Right renal pelvis (tissue), 4 donors: ENCODE results near the gene CXCR6. TPM values are rescaled to one million over a fixed set of nuclear protein-coding genes. Genes with fewer than 3 reads are reported as not detected.

Experiments used
- DNase-seq, 4 donors: peaks; one replicate each; pipeline ENCODE4 v3.0.0-alpha.2; 2013; ENCODE audit warnings: low read depth in 4 of 4, low spot score in 3 of 4, missing footprints in 1 of 4
- polyA plus RNA-seq, 4 donors: library from polyadenylated mRNA; unstranded; fragments of 120-200 nt; gene quantifications; one replicate each; pipeline ENCODE4 v1.2.1, GENCODE V29; 2013; ENCODE audit not compliant: insufficient read length in 4 of 4

CXCR6 gene
- polyA plus RNA-seq, 4 donors, result 0.14 to 0.30 (median 0.26) TPM

DNA sequence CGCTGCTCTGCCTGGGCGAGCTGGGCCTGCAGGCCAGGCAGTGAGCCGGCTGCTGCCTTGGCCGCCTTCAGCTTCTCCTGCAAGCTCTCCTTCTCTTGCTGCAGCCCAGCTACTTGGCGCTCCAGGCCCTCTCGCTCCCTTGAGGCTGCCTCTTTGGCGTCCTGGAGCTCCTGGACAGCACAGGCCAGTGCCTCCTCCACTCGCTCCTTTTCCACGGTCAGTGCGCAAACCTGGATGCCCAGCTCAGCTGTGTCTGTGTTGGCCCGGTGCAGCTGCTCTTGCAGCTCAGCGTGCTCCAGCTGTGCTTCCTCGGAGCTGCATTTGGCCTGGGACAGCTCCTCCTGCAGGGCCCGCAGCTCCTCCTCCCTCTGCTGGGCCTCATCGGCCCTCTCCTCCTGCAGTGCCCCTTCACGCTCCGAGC is 23.1 kb downstream of the CXCR6 start:
- DNase-seq, result peak in 2 of 4 donors; percentile 5 to 7

DNA sequence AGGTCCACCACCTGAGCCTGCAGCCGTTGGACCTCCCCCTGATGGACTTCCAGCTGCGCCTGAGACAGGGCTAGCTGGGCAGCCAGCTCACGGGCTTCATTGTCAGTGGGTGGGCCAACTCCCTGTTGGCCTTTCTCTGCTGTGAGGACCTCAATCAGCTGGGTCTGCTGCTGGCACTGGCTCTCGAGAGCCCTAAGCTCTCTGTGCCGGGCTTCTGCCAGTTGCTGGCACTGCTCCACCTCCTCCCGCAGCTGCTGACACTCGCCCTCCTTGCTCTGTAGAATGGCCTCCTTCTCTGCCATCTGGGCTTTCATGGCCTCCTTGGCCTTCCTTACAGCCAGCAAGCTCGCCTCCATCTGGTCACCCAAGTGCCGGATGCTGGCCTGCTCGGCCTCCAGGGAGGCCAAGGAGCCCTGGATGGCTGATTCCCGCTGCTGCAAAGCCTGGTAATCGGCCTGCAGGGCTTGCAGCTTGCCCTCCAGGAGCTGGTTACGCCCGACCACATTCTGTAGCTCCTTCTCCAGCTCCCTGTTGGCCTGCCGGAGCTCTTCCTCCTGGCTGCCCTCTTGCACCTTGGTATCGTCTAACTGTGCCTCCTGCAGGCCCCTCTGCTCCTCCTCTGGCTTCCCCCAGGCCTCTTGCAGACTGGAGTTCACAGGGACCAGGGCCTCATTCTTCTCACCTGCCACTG is 23.8 kb downstream of the CXCR6 start:
- no peak for DNase-seq

- DNase-seq, result no peak
Measured at GRCh38 chr3:45967724-45968123, 24.5 kb downstream of the CXCR6 start.

GRCh38 chr3:45968149-45968548 is 24.9 kb downstream of the CXCR6 start:
- no peak for DNase-seq

GRCh38 chr3:45968706-45969105 is 25.4 kb downstream of the CXCR6 start:
- DNase-seq, result no peak

- DNase-seq, result no peak
Measured at GRCh38 chr3:45969116-45969515, 25.9 kb downstream of the CXCR6 start.

GRCh38 chr3:45969953-45970352 is 26.7 kb downstream of the CXCR6 start:
- no peak for DNase-seq

DNA sequence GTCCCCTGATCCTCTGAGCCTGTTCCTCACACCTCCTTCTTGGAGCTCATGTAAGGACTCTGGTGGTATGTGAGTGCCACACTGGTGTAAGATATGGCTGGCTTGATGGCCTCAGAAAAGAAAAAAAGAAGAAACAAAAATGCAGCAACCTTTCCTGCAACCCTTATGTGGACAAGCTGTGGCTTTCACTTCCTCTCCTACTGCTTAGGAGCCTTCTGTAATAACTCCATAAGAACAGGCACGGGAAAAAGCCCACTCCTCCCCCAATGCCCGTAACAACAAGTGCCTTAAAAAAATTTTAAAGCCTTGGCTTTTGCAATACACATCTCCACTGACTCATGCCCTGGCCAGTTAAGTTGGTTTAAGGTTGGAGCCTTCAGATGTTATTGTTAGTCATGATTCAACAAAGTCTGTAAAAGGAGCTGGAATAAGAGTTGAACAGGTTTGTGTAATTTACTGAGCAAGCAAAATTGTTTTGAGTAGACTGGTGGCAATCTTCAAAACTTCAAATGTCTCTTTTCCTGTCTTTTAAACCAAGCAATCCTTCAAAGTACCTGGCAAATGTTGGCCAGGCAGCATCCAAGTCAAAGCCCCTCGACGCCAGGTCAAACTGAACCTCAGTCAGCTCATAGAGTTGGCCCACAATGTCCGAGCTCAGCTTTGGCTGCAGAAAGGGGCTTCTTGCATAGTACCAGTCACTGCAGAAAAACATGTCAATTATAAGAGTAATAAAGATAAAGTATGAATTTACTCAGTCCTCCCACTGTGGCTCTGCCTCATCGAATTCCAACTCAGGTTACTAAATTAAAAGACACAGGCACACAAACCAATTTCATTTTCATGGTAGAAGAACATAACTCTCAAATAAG is 29.5 kb downstream of the CXCR6 start:
- DNase-seq, result no peak

- DNase-seq, result no peak
Measured at GRCh38 chr3:45974686-45975085, 31.4 kb downstream of the CXCR6 start.

DNA sequence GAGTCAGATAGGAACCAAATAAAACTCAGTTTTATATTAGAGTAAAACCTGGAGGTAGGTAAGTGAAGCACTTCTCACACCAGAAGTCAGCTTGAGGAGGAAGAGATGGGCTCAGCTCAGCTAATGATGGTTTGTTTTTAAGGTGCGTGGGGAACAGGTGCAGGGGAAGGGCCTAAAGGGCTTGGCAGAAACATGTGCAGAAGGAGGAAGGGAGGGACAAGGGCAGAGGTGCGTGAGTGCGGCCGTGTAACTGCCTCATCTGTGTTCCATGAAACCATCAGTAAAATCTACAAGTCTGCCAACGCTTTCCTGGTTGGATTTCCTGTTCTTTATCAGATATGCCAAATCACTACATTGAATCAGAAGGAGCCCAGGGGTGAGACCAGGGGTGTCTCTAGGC is 32.4 kb downstream of the CXCR6 start:
- DNase-seq, result no peak

GRCh38 chr3:45976191-45977091 is 33.2 kb downstream of the CXCR6 start:
- no peak for DNase-seq

DNA sequence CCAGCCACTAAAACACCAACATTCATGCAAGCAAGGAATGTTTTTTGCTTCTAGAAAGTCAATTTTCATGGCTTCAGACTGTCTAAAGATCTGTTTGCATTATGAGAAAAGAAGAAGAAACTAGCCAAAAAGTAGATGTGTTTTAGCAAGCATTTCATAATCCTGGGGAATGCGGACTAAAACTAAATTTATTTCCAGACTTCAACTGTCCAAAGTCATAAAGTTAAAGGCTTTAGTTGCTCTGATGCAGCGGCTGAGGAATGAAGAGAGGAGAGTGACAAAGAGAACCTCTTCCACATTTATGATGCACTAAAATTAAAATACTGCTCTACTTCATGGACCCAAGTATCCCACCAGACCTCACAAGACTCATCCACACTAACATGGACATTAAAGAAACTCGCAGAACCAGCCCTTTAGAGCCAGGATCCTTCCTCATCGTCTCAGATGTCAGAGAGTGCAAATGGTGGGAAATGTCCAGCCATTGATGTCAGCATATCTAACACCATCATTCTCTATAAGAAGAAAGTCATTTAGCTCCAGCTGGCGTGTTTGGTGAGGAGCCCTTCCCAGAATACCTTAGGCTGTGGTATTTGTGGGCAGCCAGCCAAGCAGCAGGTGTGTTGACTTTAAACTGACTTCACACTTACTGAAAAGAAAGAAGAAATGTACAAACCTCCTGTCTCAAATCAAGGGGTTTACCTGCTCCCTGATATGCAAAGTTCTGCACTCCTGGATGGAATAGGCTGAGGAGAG is 34.9 kb downstream of the CXCR6 start:
- DNase-seq, result no peak

DNA sequence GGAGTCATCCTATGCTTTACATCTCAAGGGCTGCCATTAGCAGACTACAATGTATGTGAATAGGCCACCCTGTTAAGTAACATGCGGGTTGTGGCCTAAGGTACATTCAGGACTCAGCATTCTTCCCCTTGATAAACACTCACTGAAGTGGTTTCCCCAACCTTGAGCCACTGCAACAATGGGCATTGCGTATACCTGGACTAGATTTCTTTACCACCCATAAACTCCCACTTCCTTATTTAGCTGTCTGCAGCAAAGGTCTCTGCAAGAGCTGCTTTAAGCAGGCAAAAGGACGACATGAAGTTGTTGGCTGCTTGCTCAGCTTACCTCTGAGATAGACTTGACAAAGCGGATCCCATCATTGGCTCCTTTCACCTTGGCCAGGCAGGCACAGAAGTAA is 36.1 kb downstream of the CXCR6 start:
- DNase-seq, result no peak

DNA sequence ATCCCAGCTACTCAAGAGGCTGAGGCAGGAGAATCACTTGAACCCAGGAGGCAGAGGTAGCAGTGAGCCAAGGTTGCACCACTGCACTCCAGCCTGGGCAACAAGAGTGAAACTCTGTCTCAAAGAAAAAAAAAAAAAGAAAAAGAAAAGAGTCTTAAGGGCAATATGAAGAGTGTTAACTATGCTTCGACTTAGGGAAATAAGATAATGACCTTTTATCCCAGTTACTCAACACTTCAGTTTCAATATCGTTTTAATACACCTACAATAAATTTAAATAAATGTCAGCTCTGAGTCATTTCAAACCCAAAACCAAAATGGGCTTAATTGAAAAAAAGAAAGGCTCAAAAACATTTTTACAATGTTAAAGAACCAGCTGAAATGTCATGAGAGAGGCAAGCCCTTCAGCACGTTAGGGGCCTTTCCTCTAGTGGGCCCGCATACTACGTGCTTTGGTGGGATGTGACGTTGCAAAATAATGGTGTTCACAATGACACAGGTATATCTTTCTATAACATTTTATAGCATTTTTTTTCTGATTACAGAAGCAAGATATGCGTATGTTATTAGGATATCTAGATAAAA is 37.1 kb downstream of the CXCR6 start:
- DNase-seq, result no peak

DNA sequence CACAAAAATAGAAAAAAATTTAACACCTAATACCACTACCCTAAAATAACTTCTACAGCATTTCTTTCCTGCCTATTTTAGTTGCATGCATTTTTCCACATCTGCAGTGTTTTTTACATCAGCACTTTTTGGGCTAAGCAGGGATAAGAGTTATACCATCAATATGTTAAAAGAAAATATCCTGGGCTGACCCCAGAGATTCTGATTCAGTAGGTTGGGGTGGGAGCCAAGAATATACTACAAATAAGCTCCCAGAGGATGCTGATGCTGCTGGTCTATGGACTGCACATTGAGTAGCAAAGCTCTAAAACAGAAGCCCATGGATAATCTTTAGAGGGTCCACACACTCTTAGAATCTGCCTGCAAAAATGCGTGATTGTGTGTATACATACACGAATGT is 37.6 kb downstream of the CXCR6 start:
- no peak for DNase-seq

- no peak for DNase-seq
Measured at GRCh38 chr3:45981346-45982074, 38.2 kb downstream of the CXCR6 start.

DNA sequence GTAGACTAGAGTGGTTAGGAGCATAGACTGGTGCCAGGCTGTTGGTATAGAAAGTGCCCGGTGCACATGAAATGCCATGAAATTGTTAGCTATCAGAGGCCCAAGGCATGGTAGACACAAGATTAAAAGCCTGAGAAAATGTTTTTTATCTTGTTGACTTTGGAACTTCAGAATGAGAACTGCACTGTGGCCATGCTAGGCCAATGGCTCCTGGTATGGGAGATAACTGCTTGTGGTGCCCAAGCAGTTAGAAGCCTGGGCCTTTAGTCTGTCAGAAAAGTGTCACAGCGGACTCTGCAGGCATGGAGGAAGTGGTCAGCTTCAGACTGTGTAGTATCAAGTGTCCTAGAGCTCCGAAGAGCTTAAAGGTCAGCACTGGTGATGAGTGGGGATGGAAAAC is 40.5 kb downstream of the CXCR6 start:
- no peak for DNase-seq

GRCh38 chr3:45984331-45985312 is 41.4 kb downstream of the CXCR6 start:
- no peak for DNase-seq
